IPS-18c (cell line): Measurements from ENCODE around the gene SKAP2.

Experiments used
- H3K4me3 ChIP-seq: 2 replicates; pipeline ENCODE4 v1.7.0; 2013; ENCODE audit warnings: low read depth, mild to moderate bottlenecking, low read length, moderate library complexity; ENCODE audit not compliant: insufficient read depth
- H3K9me3 ChIP-seq: one replicate; pipeline ENCODE4 v1.6.1; 2013; ENCODE audit warnings: mild to moderate bottlenecking, low read length, moderate library complexity; ENCODE audit not compliant: control insufficient read depth, insufficient read depth

Gene SKAP2

DNA sequence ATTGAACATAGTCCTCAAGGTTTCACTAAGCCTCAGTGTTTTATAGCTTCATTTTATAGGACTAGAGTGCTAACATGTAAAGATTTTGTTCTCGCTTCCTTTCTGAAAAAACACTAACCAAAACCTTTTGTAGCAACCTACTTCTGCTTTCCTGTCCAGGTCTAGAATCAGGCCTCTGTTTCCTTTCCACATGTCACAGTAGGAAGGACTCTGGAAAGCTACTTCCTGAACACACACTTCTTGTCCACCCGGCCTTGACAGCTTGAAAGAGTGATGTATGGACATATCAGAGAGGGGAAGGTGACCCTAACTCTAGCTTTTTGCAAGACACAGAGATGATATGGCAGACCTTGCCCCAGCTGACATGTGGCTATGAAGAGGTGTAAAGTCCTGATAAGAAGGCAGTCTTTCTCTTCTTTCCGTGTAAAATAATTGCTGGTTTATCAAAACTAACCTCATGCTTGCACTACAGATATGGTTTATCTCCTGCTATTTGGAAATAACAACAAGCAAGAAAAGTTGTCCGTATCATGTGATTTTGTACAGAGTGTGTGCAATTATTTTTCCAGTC is 175.4 kb downstream of the SKAP2 start:
- Histone ChIP-seq H3K9me3 (no peaks in the 10 kb centered on the region), H3K4me3 (no peak overlapping the region)

DNA sequence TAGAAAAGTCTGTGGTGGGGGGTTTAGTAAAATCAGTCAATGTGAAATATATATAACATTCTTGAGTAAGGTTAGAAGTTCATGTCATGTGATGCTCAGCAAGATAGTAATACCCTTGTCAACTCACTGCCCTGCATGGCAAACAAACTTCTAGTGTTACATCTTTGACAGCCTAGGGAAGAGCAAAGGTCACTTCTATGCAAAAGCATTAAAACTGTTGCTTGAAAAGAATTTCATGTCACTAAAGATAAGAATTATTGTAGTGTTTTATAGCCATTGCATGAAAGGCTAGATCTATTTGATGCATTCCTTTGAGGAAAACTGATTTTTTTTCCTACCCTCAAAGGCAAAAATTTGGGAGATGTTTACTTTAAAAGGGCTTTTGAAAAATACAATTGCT is 176.0 kb downstream of the SKAP2 start:
- no peaks in the 10 kb centered on the region for H3K9me3 ChIP-seq
- no peak overlapping the region for H3K4me3 ChIP-seq

DNA sequence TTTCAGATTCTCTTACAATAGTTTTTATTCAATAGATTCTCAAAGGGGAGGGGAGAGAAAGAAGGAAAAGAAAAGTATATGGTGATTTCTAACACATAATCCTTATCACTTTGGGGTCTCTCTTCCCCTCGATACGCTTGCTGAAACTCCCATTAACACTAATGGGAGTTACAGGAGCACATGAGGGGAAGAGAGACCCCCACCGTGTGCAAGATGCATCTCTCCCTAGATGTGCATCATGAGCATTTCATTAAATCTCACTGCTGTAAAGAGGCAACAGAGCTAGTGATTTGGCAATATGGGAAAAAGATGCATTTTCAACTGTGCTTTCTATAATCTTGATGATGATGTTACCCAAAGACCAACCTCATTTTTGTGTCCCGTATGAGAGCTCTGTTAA is 177.4 kb downstream of the SKAP2 start:
- Histone ChIP-seq H3K4me3 (no peak overlapping the region), H3K9me3 (no peaks in the 10 kb centered on the region)

DNA sequence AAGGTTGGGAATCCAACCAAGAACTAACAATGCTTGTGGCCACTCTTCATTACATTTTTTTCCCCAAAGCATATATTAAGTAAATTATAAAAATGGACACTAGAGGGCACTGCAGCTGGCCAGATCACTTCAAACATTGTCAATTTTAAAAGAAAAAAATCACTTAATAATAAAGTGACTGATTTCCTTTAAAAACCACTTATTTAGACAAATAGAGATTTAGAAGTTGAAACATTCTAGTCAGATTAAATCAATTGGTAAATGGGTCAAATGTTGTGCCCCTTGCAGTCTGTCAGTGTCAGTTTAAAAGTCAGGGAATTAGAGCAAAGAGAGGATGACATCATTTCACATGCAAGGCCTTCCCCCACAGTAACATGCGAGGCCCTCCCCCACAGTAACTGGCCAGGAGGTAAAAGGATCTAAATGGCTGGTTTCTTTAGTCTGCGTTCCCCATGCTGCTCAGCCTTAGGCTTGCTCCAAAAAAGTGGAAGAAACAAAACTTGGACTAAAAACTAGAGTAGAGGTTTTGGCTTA is 177.9 kb downstream of the SKAP2 start:
- Histone ChIP-seq H3K4me3 (no peak overlapping the region), H3K9me3 (no peaks in the 10 kb centered on the region)

DNA sequence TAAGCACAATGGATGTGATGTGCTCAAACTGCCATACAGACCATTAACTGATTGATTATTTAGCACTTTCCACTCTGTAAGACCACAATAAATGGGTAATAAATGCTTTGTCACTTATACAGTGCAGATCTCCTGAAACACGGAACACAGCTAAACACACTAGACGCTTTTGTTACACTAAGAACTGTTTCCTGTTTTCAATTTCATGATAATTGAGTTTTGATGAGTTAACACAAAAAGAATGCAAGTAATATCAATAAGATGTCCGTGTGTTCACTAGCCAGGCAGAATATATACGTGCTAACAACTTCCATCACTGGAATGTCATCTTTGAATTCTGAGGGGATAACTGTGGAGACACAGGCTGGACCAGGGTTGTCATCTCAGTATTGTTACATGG is 178.8 kb downstream of the SKAP2 start:
- H3K4me3 ChIP-seq = no peak overlapping the region
- no peaks in the 10 kb centered on the region for H3K9me3 ChIP-seq

DNA sequence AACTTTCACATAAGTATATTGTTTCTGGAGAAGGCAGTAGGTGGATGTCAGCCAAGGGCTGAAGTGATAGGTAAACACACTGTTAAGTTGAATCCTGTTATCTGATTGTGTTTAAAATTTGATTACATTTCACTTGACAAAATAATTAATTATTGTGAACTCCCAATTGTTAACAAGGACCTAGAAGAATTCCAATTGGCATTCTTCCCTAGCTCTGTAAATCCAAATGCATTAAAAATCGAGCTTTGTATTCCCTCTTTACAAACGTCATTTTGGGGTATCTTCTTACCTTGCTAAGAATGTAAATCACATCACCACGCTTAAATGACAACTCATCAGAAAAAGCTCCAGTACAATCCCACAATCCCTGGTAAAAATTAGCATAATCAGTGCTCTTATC is 179.9 kb downstream of the SKAP2 start:
- Histone ChIP-seq H3K4me3 (no peak overlapping the region), H3K9me3 (no peaks in the 10 kb centered on the region)

DNA sequence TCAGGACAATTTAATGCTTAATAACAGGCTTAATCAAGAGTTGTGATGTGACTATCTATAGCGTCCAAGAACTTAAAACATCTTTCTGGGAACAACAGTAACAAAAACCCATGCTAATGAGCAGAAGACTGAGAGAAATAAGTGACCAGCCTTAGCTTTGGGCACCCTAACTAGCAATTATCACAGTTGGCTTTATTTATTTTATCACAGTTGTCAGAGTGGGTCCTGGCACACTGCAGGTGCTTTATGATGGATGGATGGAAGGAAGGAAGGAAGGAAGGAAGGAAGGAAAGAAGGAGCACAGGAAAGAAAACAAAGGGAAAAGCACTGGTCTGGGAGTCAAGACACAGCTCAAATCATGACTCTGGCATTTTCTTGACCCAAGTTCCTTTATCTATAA is 181.1 kb downstream of the SKAP2 start:
- H3K4me3 ChIP-seq = no peak overlapping the region
- no peaks in the 10 kb centered on the region for H3K9me3 ChIP-seq

DNA sequence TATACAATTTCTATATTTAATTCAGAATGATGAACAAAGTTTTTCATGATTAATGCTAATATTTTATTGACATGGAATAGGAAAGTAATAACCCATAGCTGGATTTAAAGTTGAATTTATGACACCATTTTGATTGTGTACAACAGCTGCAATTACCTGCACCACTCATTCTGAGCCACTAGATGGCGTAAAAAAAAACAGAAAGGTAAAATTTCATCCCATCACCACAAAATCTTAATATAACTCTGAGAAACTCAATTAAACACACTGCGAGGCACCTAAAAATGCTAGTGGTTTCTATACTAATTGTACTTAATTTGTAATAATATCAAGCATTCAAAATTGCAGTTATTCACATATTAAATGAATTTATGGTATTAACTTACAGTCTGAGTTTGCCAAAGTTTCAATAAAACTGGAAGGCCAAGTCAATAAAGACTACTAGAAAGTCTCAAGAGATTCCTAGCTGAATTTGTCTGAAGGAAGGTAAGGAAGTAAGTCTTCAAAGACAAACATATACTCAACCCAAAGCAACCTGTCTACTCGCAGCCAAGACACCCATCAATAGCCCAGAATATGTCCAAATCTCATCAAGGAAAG is 182.5 kb downstream of the SKAP2 start:
- no peaks in the 10 kb centered on the region for H3K9me3 ChIP-seq
- H3K4me3 ChIP-seq = no peak overlapping the region

DNA sequence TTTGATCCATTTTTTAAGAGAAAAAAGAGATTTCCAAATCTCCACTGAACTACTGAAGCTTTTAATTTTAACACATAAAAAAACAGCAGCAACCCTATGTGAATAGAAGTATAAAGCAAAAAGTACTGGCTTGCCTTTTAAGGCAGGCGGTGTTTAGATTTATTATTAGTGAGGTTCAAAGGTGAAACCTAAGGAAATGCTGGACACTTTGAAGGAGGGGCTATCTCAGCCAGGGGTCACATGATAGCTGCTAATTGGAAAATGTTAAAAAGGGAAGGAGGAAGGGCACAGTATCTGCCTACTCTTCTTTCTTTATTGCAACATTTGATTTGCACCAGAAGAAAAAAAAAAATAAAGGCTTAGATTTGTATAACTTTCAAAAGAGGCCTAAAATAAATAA is 183.8 kb downstream of the SKAP2 start:
- Histone ChIP-seq H3K4me3 (no peak overlapping the region), H3K9me3 (no peaks in the 10 kb centered on the region)

DNA sequence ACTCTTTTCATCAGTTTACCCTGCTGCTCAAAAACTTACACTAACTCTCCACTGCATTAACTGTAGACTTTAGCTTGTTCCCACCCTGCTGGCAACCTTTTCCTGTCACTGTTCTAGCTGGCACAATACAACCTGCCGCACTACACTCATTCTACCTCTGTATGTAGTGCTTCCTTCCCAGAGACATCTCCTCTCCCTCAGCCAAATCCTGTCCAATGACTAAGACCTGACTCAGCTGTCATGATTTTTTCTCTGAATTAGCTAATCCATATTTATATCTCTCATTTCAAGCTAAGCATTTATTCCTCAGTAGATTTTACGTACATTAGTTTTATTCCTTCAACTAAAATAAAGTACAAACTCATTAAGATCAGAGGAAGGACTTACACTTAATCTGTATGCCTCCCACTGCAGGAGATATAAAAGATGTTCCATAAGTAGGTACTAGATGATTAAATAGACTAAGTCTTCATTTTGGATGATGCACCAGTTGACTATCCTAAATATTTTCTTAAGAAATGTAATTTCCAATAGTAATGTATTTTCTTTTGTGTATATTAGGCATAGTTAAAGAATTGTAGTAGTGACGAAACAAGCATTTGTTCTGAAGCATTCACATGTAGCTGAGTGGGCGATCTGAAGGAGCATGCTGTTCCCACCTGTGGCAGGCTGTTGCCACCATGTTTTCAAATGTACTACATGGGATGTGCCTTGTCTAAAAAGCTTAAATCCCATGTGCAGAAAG is 189.1 kb downstream of the SKAP2 start:
- Histone ChIP-seq H3K9me3 (no peaks in the 10 kb centered on the region), H3K4me3 (no peak overlapping the region)

DNA sequence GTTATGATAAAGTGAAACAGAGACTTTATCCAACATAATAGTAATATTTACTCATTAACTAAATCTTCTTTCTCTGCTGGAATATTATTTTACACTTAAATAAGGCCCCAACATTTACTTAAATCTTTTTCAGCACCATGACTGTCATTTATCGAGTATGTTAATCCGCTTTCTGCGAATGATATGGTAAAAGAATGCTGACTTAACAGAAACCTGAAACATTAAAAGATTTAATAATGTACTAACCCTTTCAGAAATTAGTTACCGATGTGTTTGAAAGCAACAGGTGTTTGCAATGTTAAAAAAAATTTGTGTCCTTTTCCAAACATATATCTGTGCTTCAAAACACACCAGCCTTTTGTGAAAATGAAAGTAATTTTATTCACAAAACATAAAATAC is 190.5 kb downstream of the SKAP2 start:
- Histone ChIP-seq H3K9me3 (no peaks in the 10 kb centered on the region), H3K4me3 (no peak overlapping the region)

DNA sequence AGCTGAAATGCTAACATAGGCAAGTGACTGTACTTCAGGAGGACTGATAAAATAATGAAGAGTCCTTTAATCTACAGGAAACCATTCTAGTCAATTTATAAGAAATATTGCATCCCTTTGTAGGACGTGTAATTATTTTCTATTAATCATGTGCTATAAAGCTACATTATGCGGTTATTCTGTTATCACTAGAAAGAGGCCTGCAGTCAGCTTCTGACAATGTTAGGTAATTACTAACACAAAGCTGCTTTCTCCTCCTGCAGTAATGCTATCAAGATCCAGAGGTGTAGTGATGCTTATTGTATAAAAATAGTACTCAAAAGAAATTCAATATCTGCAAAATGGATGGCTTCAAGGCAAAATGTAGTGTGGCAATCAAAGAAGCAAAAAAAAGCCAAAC is 191.1 kb downstream of the SKAP2 start:
- no peaks in the 10 kb centered on the region for H3K9me3 ChIP-seq
- no peak overlapping the region for H3K4me3 ChIP-seq

DNA sequence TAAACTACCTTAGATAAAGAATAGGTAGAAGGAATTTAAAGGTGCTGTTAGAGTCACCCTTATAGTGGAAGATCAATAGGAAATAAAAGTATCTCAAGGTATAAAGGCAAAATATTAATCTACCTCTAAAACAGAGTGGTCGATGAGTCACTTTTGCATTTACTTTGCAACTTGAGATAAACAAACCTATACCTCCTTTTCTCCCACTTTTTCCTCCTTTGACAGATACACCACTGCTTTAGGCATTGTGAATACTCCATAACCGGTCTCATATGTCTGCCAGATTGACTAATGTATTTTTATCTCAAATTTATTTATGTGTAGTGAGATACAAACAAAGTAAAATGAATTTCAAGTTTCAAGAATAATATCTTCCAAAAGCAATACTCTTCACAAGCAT is 193.5 kb downstream of the SKAP2 start:
- H3K4me3 ChIP-seq = no peak overlapping the region
- H3K9me3 ChIP-seq = no peaks in the 10 kb centered on the region

DNA sequence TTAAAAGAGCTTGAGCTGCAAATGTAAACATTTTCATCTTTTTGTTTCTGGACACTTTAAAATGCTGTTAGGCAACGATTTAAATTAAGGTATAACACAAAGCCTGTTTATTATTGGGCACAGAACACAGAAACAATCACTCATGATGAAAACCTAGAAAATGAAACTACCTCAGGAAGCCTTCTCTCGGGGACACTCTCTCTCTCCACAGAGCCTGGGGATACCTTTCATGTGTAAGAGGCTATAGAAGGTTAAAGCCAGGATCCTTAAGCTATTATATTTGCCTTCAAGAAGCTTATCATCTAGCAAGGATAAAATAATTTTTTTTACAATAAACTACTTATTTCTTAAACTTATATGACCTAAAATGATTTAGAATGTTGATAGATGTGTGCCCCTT is 194.1 kb downstream of the SKAP2 start:
- Histone ChIP-seq H3K9me3 (no peaks in the 10 kb centered on the region), H3K4me3 (no peak overlapping the region)

DNA sequence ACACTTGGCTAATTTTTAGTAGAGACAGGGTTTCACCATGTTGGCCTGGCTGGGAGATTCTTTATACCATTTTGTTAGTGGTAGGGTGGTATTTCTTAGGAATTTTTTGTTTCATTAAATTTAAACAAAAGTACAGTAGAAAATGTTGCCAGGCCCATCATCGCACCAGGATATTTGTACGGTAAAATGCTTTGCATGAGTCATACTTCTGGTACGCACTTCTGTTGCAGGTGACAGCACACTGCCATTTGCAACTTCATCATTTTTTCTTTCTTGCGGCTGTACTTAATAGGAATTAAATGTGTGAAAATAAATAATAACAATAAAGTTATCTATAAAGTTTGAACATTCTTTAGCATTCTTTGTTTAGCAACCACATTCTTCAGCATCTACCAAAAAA is 195.6 kb downstream of the SKAP2 start:
- Histone ChIP-seq H3K4me3 (no peak overlapping the region), H3K9me3 (no peaks in the 10 kb centered on the region)

DNA sequence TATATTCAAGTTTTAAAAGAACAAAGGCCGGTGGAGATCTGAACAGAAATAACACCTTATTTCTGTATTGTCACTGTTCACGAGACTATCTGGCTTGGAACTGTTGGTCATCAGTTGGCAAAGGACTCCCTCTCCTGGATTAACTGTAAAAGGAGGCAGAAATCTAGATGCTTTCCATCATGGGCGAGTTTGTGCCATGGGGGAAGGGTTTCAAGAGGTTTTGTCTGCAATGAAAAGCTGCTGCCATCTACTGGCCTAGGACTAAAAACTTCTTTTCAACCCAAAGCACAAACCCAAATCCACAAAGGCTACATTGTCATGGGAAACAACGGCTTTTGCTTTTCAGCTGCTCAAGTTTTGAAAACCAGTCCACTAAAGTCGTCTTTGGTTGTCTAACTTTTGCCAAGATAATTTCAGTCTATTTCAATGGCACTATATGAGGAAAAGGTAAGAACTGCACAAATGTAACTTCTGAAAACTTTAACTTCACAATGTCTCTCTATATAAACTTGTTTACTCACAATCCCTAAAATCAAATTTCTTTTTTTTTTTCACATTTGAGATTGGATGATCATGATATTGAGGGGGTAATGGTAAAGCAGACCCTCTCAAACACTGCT is 196.8 kb downstream of the SKAP2 start:
- Histone ChIP-seq H3K9me3 (no peaks in the 10 kb centered on the region), H3K4me3 (no peak overlapping the region)

DNA sequence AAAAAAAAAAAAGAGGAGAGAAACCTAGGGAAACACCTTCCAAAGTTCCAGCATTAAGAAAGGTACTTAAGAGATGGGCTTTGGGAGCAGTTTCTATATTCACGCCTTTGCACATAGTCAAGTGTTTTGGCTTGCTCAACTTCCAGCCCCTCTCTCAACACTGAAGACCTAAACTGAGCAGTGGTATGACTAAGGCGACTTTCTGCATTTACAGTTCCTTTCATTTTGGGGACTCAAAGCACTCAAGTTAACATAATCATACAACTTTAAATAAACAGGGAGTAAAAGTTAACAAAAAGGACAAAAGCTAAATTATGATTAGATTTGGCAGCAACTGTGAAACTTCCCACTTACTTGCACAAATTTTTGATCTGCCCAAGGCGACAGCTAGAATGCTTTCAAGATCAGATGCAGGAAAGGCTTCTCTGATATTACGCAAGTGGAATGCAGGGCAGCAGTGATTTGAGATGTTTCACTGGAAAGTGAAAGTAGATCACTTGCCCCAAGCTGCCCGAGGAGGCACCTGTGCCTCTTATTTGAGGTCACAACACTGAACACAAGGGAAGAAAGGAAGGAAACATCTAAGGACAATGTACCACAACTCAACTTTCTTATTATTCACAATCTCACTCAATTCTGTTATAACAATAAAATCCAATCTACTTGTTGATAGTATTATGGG is 199.5 kb downstream of the SKAP2 start:
- Histone ChIP-seq H3K9me3 (no peaks in the 10 kb centered on the region), H3K4me3 (no peak overlapping the region)

DNA sequence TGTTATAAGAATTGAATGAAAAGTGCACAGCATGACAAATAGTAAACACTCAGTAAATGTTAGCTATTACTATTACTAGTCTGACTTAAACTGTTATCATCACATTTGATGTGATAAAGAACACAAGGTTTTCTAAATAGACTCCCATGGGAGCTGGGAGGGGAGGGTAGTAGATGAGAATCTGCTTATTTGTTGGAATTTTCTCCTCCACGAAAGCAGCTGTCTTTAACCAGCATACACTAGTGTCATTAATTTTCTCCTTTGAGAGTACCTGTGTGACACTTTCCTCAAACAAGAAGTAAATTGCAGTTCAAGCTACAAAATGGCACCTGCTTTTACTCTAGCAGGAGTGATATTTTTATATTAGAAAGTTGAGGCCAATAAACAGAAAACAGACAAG is 200.1 kb downstream of the SKAP2 start:
- Histone ChIP-seq H3K9me3 (no peaks in the 10 kb centered on the region), H3K4me3 (no peak overlapping the region)
